Renal pelvis (tissue), 4 donors: ENCODE results near the gene CHMP6. TPM values are rescaled to one million over a fixed set of nuclear protein-coding genes. Genes with fewer than 3 reads are reported as not detected.

Experiments
- DNase-seq: peaks from one replicate; pipeline ENCODE4 v3.0.0-alpha.2; 2013
- polyA plus RNA-seq, 3 donors: library from polyadenylated mRNA; unstranded; fragments of 120-200 nt; gene quantifications; one replicate each; pipeline ENCODE4 v1.2.1, GENCODE V29; 2013; ENCODE audit not compliant: insufficient read length in 3 of 3

Gene CHMP6
- polyA plus RNA-seq, 3 donors: 24.8 to 30.7 (median 26.4) TPM

GRCh38 chr17:80969030-80969673 is 22.5 kb upstream of the CHMP6 start:
- no peak for DNase-seq

GRCh38 chr17:80969674-80970043 is 22.0 kb upstream of the CHMP6 start:
- DNase-seq: no peak

GRCh38 chr17:80970044-80970761 is 21.4 kb upstream of the CHMP6 start:
- DNase-seq: no peak

- DNase-seq: no peak
Measured at GRCh38 chr17:80970762-80971703, 20.6 kb upstream of the CHMP6 start.

- no peak for DNase-seq
Measured at GRCh38 chr17:80971704-80972304, 19.8 kb upstream of the CHMP6 start.

GRCh38 chr17:80976701-80977100 is 14.9 kb upstream of the CHMP6 start:
- DNase-seq: no peak

- DNase-seq: no peak
Measured at GRCh38 chr17:80977172-80977571, 14.5 kb upstream of the CHMP6 start.

GRCh38 chr17:80978499-80979497 is 12.8 kb upstream of the CHMP6 start:
- DNase-seq: no peak

GRCh38 chr17:80979547-80980378 is 11.9 kb upstream of the CHMP6 start:
- DNase-seq: no peak

- no peak for DNase-seq
Measured at GRCh38 chr17:80980397-80981061, 11.1 kb upstream of the CHMP6 start.

GRCh38 chr17:80981062-80981902 is 10.4 kb upstream of the CHMP6 start:
- DNase-seq: no peak

- DNase-seq: no peak
Measured at GRCh38 chr17:80981929-80982425, 9.7 kb upstream of the CHMP6 start.

GRCh38 chr17:80982426-80982974 is 9.1 kb upstream of the CHMP6 start:
- no peak for DNase-seq

- DNase-seq: no peak
Measured at GRCh38 chr17:80983545-80983944, 8.1 kb upstream of the CHMP6 start.

- DNase-seq: no peak
Measured at GRCh38 chr17:80984749-80985148, 6.9 kb upstream of the CHMP6 start.

GRCh38 chr17:80986046-80986445 is 5.6 kb upstream of the CHMP6 start:
- DNase-seq: no peak

- DNase-seq: no peak
Measured at GRCh38 chr17:80986816-80987475, 4.7 kb upstream of the CHMP6 start.
